ENCODE measurements around the gene ARID1B. TPM values are rescaled to one million over a fixed set of nuclear protein-coding genes. Genes with fewer than 3 reads are reported as not detected.

Gene ARID1B
- total RNA-seq: 73.6 and 79.1 TPM in 2 replicates

DNA sequence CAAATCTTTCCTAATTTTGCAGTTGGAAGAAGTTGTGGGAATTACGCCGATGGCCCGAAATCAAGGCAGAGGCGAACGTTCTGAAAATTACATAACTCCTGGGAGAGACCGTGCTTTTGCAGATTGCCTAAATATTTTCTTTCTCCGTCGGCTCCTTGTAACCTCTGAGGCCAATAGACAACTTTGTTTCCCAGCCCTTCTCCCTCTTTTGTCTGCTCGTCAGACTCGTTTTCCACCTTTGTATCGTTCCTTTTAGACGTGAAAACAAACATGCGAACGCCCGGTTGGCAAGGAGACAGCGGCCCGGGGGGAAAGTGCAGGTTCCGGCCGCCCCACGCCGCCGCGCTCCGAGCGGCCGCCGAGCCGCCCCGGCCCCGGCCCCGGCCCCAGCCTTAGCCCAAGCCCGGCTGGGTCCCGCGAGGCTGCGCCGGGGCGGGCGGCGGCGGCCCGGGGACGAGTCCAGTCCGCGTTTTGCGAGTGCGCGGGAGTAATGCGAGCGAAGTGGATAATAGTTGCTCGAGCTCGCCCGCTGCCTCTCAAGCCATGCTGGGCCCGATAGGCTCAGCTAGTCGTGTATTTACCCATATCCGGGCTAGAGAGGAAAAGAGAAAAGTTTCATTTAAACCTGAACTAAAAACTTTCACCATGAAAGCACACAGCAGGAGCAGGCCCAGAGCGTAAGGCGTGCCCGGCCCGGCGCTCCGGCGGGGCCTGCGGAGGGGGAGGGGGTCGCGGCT lies at the start of gene ARID1B:
ARID1B (plus strand) TSS at position 539 of the 737 bp plus-strand sequence. CDS start 303 bp downstream, outside the sequence.
- Mint-ChIP-seq H3K4me3 (peak within 1 kb of the TSS; percentile 97), H3K9me3 (no peaks in the 10 kb centered on the region), H3K36me3 (ENCODE audit: low read depth) (no peaks in the 10 kb centered on the region), H3K4me1 (ENCODE audit: low read depth) (peaks cover 52% of the 10 kb centered on the region), H3K27me3 (ENCODE audit: insufficient read depth) (peaks cover 3% of the 10 kb centered on the region), H3K27ac (peak within 1 kb of the TSS; percentile 98)
- peak; percentile 75 for DNase-seq (ENCODE audit: low spot score)
- intact Hi-C loops (cut with micrococcal nuclease): loop anchor here (1.0 to 2.0 kb wide), 4 partner anchors 57 to 1463 kb away; partner anchors contain the start of gene TFB1M

DNA sequence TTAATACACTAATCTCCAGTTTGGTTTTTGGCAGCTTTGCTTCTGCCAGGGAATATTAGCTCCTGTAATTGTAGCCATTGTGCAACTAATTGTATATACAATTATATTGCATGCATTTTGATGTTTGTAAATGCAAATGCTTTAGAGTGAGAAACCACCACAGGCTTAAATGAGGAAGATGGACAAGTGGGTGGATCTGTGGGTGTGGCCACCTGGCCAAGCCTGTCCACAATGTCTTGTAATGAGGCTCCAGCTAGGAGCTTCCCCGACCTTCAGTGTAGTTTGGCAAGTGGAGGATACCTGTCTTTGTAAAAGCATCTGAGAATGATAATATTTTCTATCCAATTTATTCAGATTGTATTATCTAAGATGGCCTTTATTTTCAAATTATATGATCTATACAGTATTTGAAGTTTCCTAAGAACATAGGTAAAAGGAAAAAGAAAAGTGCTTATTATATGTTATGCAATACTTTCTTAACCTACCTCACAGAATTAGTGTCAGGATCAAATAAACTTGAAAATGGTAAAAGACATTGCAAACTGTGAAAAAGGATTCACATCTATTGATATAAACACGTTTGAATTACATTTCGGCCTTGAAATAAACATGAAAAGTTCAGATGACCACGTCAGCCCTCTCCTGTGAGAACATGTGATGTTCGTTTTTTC lies 49.3 kb upstream of the ARID1B start:
- no peak overlapping the region for H3K4me3 Mint-ChIP-seq
- intact Hi-C loops (cut with micrococcal nuclease): no loop called here
- no peak overlapping the region for H3K27ac Mint-ChIP-seq
- no peaks in the 10 kb centered on the region for H3K36me3 Mint-ChIP-seq (ENCODE audit: low read depth)
- H3K27me3 Mint-ChIP-seq (ENCODE audit: insufficient read depth): peaks cover 13% of the 10 kb centered on the region
- no peaks in the 10 kb centered on the region for H3K9me3 Mint-ChIP-seq
- DNase-seq (ENCODE audit: low spot score): no peak
- H3K4me1 Mint-ChIP-seq (ENCODE audit: low read depth): peaks cover 5% of the 10 kb centered on the region

DNA sequence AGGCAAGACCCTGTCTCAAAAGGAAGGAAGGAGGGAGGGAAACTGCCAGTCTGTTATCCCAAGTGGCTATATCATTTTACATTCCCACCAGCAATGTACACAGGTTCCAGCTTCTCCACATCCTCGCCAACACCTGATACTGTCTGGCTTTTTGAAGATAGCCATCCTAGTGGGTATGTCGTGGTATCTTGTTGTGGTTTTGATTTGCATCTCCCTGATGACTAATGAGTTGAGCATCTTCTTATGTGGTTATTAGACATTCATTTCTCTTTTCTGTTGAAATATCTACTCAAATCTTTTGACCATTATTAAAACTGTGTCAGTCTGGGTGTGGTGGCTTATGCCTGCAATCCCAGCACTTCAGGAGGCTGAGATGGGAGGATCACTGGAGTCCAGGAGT lies 47.9 kb upstream of the ARID1B start:
- no peaks in the 10 kb centered on the region for H3K9me3 Mint-ChIP-seq
- intact Hi-C loops (cut with micrococcal nuclease): no loop called here

DNA sequence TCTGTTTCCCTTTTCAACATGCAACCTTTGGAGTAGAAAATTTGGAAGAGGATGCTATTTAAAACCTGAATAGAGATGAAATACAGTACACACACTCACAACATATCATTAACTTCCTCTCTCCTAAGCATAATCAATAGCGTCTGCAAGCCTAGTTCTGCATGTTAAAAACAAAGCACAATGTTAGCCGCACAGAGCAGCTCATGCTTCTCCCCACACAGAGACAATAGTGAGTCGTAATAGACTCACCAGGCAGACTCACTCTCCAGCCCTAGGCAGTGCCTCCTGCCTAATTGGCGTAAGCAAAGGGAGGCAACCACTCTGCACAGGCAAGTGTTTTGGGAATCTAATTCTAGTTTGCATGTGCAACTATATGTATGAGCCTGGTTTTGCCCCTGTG lies 45.8 kb upstream of the ARID1B start:
- Mint-ChIP-seq H3K27me3 (ENCODE audit: insufficient read depth) (peaks cover 13% of the 10 kb centered on the region), H3K9me3 (no peaks in the 10 kb centered on the region), H3K27ac (no peak overlapping the region), H3K36me3 (ENCODE audit: low read depth) (no peaks in the 10 kb centered on the region), H3K4me1 (ENCODE audit: low read depth) (peaks cover 5% of the 10 kb centered on the region), H3K4me3 (no peak overlapping the region)
- DNase-seq (ENCODE audit: low spot score): no peak
- intact Hi-C loops (cut with micrococcal nuclease): no loop called here

More for the DNA sequence above, 47.9 kb upstream of the ARID1B start:
- no peak for DNase-seq (ENCODE audit: low spot score)
- no peak overlapping the region for H3K27ac Mint-ChIP-seq
- H3K4me1 Mint-ChIP-seq (ENCODE audit: low read depth): peaks cover 5% of the 10 kb centered on the region
- H3K36me3 Mint-ChIP-seq (ENCODE audit: low read depth): no peaks in the 10 kb centered on the region
- H3K27me3 Mint-ChIP-seq (ENCODE audit: insufficient read depth): peaks cover 13% of the 10 kb centered on the region
- no peak overlapping the region for H3K4me3 Mint-ChIP-seq

DNA sequence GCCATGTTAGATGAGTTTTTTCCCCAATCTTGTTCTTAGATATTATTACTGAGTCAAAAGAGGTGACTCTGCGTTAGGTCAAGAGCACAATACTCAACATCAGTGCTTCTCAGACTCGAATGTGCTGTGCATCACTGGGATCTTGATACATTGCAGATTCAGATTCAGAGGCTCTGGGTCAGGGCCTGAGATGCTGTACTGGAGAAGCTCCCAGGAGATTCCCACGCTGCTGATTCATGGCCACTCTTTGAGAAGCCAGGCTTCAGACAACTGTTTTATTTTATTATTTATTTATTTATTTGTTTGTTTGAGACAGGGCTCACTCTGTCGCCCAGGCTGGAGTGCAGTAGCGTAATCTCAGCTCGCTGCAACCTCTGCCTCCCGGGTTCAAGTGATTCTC lies 41.4 kb upstream of the ARID1B start:
- Mint-ChIP-seq H3K4me3 (no peak overlapping the region), H3K27ac (no peak overlapping the region), H3K27me3 (ENCODE audit: insufficient read depth) (peaks cover 10% of the 10 kb centered on the region), H3K4me1 (ENCODE audit: low read depth) (no peaks in the 10 kb centered on the region), H3K9me3 (peaks cover 13% of the 10 kb centered on the region), H3K36me3 (ENCODE audit: low read depth) (no peaks in the 10 kb centered on the region)
- intact Hi-C loops (cut with micrococcal nuclease): no loop called here
- no peak for DNase-seq (ENCODE audit: low spot score)

DNA sequence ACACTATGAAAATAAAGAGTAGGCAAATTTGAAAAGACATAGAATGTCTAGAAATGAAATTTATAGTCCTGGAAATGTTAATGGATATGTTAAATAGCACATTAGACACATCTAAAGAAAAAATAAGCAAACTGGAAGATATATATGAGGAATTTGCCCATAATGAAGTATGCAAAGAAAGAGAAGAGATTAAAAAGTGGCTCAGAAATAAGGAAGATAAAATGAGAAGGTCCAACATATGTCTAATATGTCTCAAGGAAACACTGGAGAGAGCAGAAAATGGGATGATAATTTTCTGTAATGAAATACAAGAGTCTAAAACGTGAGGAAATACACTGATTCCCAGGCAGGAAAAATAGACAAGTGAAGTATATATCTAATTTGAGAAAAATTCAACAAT lies 36.6 kb upstream of the ARID1B start:
- intact Hi-C loops (cut with micrococcal nuclease): no loop called here
- H3K36me3 Mint-ChIP-seq (ENCODE audit: low read depth): no peaks in the 10 kb centered on the region
- no peak overlapping the region for H3K4me3 Mint-ChIP-seq
- peaks cover 20% of the 10 kb centered on the region for H3K9me3 Mint-ChIP-seq
- H3K27me3 Mint-ChIP-seq (ENCODE audit: insufficient read depth): peaks cover 4% of the 10 kb centered on the region
- DNase-seq (ENCODE audit: low spot score): no peak
- no peak overlapping the region for H3K27ac Mint-ChIP-seq
- H3K4me1 Mint-ChIP-seq (ENCODE audit: low read depth): no peaks in the 10 kb centered on the region

DNA sequence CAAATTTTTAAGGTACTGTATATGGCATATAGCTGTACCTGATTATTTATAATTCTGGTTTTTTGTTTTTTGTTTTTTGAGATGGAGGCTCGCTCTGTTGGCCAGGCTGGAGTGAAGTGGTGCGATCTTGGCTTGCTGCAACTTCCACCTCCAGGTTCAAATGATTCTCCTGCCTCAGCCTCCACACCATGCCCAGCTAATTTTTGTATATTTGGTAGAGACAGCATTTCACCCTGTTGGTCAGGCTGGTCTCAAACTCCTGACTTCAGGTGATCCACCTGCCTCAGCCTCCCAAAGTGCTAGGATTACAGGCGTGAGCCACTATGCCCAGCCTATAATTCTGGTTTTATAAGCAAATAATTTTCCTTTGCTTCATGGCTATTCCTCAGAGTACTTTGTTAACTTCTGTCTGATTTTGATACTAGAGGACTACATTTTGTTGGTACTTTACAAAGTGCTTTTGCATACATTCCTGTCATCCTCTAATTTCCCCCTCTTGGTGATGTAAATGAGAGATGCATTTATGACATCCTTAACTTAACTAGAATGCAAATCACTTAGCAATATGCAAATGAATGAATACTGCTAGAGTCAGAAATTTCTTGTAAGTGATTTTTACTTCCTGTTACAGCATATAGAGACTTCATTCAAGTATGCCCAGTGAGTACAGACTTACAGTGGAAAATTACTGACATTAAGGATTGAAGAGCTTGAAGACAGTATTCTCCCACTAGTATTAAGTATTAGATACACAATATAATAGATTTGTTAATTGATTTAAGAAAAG lies 35.7 kb upstream of the ARID1B start:
- DNase-seq (ENCODE audit: low spot score): no peak
- Mint-ChIP-seq H3K4me3 (no peak overlapping the region), H3K27me3 (ENCODE audit: insufficient read depth) (peaks cover 4% of the 10 kb centered on the region), H3K36me3 (ENCODE audit: low read depth) (no peaks in the 10 kb centered on the region), H3K9me3 (peaks cover 20% of the 10 kb centered on the region), H3K4me1 (ENCODE audit: low read depth) (no peaks in the 10 kb centered on the region), H3K27ac (no peak overlapping the region)
- intact Hi-C loops (cut with micrococcal nuclease): no loop called here

DNA sequence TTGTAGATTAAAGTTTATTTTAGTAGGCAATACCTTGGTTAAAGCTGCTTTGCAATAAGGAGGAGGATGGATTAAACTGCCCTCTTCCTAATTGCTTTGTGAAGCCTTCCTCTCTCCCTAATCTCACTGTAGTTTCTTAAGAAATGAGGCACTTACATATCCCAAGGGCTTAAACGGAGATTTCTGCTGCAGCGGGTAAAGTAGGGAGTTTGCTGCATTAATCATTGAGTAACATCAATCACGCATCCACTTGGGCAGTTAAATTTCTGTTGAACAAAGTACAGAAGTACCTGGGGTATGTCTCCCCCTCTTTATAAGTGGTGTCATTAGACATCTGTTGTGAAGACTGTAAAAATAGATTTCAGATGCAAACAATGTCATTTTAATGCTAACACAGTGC lies 29.5 kb upstream of the ARID1B start:
- Mint-ChIP-seq H3K4me3 (no peak overlapping the region), H3K27ac (no peak overlapping the region), H3K4me1 (ENCODE audit: low read depth) (no peaks in the 10 kb centered on the region), H3K27me3 (ENCODE audit: insufficient read depth) (peaks cover 12% of the 10 kb centered on the region), H3K9me3 (no peaks in the 10 kb centered on the region), H3K36me3 (ENCODE audit: low read depth) (no peaks in the 10 kb centered on the region)
- no peak for DNase-seq (ENCODE audit: low spot score)
- intact Hi-C loops (cut with micrococcal nuclease): no loop called here

DNA sequence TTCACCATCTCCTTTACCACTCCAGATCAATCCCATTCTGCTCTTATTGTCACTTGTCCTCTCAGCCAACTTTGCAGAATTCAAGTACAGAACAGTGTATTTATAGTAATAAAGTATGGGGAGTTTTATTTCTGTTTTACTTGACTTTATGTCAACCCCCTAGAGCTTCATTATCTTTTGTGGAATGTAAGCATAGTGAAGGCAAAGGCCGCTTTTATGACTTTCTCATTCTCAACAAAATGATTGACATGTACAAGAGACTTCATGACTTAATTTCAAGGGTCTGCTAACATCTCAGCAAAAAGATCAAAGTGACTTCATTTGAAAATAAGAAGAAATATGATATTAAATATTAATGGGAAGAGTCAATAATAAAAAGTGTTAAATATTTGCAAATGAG lies 28.7 kb upstream of the ARID1B start:
- H3K36me3 Mint-ChIP-seq (ENCODE audit: low read depth): no peaks in the 10 kb centered on the region
- no peak for DNase-seq (ENCODE audit: low spot score)
- intact Hi-C loops (cut with micrococcal nuclease): no loop called here
- no peaks in the 10 kb centered on the region for H3K4me1 Mint-ChIP-seq (ENCODE audit: low read depth)
- no peaks in the 10 kb centered on the region for H3K9me3 Mint-ChIP-seq
- H3K27ac Mint-ChIP-seq: no peak overlapping the region
- H3K4me3 Mint-ChIP-seq: no peak overlapping the region
- H3K27me3 Mint-ChIP-seq (ENCODE audit: insufficient read depth): peaks cover 12% of the 10 kb centered on the region

DNA sequence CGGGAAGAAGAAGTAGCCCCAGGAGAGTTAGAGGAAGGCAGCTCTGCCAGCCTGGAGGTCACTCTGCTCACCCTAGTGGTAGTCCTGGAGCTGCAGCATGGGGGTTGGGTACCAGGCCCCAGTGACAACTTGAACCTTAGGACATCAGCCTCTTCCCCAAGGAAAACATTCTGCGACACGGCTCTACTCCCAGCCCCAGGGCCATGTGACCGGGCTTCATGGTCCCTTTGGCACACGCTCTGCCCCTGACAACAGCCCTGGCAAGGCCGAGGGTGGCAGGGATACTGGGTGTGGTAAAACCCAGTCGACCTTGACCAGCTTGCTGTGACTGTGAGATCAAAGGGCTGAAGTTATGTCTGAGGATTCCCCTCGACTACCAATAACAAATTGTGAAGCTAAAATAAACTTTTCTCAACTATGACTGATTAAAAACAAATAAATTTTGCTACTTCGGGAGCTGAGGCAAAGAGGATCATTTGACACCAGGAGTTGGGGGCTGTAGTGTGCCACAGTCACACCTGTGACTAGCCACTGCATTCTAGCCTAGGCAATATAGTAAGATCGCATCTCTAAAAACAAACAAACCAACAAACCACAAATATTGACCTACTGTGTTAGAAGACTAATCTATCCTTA lies 24.4 kb upstream of the ARID1B start:
- no peak for DNase-seq (ENCODE audit: low spot score)
- H3K27ac Mint-ChIP-seq: no peak overlapping the region
- no peak overlapping the region for H3K4me3 Mint-ChIP-seq
- no peaks in the 10 kb centered on the region for H3K36me3 Mint-ChIP-seq (ENCODE audit: low read depth)
- no peaks in the 10 kb centered on the region for H3K4me1 Mint-ChIP-seq (ENCODE audit: low read depth)
- H3K27me3 Mint-ChIP-seq (ENCODE audit: insufficient read depth): peaks cover 3% of the 10 kb centered on the region
- no peaks in the 10 kb centered on the region for H3K9me3 Mint-ChIP-seq
- intact Hi-C loops (cut with micrococcal nuclease): no loop called here

DNA sequence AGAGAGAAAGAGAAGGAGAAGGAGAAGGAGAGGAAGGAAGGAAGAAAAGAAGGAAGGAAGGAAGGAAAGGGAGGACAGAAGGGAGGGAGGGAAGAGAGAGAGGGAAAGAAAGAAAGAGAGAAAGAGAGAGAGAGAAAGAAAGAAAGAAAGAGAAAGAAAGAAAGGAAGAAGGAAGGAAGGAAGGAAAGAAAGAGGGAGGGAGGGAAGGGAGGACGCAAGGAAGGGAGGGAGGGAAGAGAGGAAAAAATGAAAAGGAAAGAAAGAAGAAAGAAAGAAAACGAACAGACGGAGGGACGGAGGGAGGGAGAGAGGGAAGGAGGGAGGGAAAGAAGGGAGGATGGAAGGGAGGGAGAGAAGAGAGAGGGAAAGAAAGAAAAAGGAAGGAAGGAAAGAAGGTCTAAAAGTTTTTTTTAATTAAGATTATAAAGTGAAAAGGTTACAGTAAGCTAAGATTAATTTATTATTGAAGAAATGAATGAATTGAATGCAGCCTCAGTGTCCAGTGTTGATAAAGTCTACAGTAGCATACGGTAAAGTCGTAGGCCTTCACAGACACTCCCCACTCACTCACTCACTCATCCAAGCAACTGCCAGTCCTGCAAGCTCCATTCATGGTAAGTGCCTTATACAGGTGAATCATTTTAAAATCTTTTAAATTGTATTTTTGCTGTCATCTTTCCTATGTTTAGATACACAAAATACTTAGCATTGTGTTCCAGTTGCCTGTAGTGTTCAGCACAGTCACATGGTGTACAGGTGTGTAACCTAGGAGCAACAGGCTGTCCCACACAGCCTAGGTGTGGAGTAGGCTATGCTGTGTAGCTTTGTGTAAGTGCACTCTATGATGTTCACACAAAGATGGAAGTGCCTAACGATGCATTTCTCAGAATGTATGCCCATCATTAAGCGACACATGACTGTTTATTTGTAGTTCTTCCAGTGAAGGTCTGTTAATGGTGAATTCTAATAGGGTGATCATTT lies 20.3 kb upstream of the ARID1B start:
- intact Hi-C loops (cut with micrococcal nuclease): no loop called here
- DNase-seq (ENCODE audit: low spot score): no peak
- H3K36me3 Mint-ChIP-seq (ENCODE audit: low read depth): no peaks in the 10 kb centered on the region
- no peaks in the 10 kb centered on the region for H3K4me1 Mint-ChIP-seq (ENCODE audit: low read depth)
- H3K27me3 Mint-ChIP-seq (ENCODE audit: insufficient read depth): peaks cover 5% of the 10 kb centered on the region
- H3K4me3 Mint-ChIP-seq: no peak overlapping the region
- H3K27ac Mint-ChIP-seq: no peak overlapping the region
- H3K9me3 Mint-ChIP-seq: no peaks in the 10 kb centered on the region

DNA sequence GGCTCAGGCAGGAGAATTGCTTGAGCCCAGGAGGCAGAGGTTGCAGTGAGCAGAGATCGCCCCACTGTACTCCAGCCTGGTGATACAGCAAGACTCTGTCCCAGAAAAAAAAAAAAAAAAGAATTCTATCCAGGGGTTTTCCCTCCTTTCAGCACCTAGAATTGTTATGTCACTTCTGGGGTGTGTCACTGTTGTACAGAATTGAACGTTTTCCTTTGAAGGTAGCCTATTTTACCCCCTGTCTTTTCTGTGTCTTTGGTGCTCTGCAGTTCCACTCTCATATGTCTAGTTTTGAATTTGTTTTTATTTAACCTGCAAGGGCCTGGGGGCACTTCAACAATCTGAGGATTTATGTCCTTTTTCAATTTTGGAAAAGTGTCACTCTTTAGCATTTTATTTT lies 19.3 kb upstream of the ARID1B start:
- H3K36me3 Mint-ChIP-seq (ENCODE audit: low read depth): no peaks in the 10 kb centered on the region
- intact Hi-C loops (cut with micrococcal nuclease): no loop called here
- H3K27me3 Mint-ChIP-seq (ENCODE audit: insufficient read depth): peaks cover 9% of the 10 kb centered on the region

More for the DNA sequence above, 19.3 kb upstream of the ARID1B start:
- H3K9me3 Mint-ChIP-seq: no peaks in the 10 kb centered on the region
- no peaks in the 10 kb centered on the region for H3K4me1 Mint-ChIP-seq (ENCODE audit: low read depth)
- no peak for DNase-seq (ENCODE audit: low spot score)
- no peak overlapping the region for H3K4me3 Mint-ChIP-seq
- H3K27ac Mint-ChIP-seq: no peak overlapping the region

Measured in activated T-helper 1 cell treated with anti-CD3 and anti-CD28 coated beads, Interleukin-12 subunit alpha, Interleukin-12 subunit beta, Interleukin-2, Interleukin-4 antibody, amounts not matched to agents 30 ng/mL and 10 ng/mL and 1 ng/mL, durations not matched to agents 14 hours and 24 hours and 36 hours (primary cell).